ENCODE measurements around the gene SLC25A38. TPM values are rescaled to one million over a fixed set of nuclear protein-coding genes. Genes with fewer than 3 reads are reported as not detected.
"Not testable (repeated sequence)": the region's sequence is repeated elsewhere in the genome, so short reads cannot be mapped to it uniquely, and the experiment has no call there.

Gene SLC25A38
- total RNA-seq, 1 experiment from 2014 or later: 21.2 TPM

DNA sequence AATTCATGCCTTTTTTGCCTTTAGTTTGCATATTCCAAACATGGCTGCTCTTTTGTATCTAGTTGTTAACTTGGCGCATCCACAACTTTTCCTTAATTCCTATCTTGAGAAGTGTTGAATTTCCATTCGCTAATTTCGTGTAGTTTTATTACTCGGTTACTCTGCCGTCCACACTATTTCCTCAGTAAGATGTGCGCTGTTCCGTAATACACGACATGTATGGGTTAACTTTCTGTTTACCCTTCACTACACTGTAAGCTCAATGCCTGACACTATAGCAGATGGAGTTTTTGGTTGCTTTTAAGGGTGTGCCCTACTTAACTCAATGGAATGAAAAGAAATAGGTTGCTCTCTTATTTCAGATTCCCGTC is 24.1 kb downstream of the SLC25A38 start:
- DNase-seq (ENCODE audit: low spot score): no peak

DNA sequence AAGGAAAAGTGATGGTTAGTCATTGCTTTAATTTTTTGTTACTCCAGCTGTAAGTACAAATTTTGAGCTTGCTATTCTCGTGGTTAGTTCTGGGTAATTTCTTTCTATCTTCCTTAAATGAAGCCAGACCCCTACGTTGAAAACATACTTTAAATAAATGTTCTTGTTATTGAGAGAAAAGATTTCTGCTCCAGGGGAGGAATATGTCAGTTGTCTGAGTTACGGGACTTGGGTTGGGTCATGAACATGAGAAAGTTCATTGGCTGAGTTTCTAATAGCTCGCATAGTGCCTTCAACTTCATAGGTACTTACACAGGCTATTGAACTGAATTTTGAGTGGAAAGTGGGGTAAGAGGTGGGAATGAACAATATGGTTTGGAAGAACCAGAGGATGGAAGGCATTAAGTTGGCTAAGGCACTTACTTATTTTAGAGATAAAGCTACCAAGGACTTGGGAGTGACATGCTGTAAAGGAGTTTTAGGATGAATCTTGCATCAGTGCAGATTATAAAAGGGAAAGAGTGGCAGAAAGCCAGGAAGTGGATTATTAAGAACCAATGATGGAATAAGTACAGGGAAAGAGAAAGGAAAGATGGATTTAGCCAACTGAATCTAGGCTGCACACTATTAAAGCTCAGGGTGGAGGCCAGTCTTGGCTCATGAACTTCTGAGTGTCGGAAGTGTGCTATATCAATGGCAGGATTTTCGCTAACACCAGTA is 24.8 kb downstream of the SLC25A38 start:
- DNase-seq (ENCODE audit: low spot score): no peak

DNA sequence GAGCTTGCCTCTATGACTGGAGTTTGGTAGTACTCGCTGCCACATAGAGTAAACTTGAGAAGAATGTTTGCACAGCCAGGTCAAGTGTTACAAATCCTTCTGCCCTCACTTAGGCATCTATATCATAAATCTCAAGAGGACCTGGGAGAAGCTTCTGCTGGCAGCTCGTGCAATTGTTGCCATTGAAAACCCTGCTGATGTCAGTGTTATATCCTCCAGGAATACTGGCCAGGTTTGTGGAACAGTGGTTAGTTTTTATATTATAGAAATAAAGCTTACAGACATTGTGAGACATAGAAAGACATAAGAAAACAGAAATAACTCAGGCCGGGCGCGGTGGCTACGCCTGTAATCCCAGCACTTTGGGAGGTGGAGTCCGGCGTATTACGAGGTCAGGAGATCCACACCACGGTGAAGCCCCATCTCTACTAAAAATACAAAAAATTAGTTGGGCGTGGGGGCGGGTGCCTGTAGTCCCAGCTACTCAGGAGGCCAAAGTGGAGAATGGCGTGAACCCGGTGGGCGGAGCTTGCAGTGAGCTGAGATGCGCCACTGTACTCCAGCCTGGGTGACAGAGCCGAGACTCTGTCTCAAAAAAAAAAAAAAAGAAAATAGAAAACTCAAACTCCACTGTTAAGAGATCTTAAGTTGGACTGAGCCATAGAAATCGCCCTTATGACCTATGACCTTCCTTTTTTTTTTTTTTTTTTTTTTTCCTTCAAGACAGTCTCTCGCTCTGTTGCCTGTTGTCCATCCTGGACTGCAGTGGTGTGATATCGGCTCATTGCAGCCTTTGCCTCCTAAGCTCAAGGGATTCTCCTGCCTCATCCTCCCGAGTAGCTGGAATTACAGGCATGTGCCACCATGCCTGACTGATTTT is 25.6 kb downstream of the SLC25A38 start:
- no peak for DNase-seq (ENCODE audit: low spot score)

DNA sequence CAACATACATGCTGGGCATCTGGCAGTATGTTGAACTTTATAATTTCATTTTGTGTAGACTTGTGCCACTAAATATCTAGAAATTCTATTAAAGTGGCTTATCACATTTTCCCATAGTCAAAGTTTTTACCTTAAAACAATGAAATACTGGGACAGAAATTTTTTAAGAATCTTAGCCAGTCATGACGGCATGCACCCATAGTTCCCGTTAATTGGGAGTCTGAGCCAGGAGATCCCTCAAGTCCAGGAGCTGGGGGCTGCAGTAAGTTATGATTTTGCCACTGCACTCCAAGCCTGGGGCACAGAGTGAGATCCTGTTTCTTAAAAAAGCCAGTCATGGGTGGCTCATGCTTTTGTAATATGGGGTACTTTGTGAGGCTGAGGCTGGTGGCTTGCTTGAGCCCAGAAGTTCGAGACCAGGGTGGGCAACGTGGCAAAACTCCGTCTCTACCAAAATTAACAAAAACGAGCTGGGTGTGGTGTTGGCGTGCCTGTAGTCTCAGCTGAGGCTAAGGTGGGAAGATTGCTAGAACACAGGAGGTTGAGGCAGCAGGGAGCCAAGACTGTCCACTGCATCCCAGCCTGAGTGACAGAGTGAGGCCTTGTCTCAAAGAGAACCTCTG is 26.5 kb downstream of the SLC25A38 start:
- no peak for DNase-seq (ENCODE audit: low spot score)

DNA sequence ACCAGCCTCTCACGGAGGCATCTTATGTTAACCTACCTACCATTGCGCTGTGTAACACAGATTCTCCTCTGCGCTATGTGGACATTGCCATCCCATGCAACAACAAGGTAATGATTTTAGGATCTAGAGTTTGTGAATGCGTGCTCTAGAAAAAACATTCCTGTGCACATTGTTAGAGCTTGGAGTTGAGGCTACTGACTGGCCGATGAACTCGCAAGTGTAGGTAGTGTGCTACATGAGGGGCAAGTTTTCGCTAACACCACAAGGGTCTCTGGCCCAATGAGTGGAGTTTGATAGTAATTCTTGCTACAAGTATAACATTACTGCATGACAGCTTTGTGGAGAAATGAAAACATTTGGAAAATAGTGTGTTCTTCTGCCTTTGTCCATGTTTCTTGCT is 27.7 kb downstream of the SLC25A38 start:
- DNase-seq (ENCODE audit: low spot score): no peak

DNA sequence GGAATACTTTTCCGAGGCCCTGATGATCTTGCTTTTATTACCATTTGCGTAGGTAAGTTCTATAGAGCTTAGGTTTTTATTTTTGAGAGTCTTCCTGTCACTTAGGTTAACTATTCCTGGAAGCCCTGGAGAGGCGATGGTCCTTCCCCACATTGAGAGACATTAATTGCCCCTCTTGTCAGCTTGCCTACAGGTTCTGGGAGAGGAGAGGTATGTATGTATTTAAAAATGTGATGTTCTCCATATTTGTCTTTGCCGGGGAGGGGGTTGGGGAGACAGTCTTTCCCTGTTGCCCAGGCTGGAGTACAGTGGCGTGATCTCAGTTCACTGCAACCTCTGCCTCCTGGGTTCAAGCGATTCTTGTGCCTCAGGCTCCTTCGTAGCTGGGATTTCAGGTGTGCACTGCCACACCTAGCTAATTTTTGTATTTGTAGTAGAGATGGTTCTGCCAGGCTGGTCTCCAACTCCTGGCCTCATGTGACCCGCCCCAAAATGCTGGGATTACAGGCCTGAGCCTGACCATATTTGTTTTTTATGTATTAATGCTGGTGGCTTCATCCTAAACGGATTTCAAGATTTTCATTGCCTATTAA is 29.6 kb downstream of the SLC25A38 start:
- no peak for DNase-seq (ENCODE audit: low spot score)

DNA sequence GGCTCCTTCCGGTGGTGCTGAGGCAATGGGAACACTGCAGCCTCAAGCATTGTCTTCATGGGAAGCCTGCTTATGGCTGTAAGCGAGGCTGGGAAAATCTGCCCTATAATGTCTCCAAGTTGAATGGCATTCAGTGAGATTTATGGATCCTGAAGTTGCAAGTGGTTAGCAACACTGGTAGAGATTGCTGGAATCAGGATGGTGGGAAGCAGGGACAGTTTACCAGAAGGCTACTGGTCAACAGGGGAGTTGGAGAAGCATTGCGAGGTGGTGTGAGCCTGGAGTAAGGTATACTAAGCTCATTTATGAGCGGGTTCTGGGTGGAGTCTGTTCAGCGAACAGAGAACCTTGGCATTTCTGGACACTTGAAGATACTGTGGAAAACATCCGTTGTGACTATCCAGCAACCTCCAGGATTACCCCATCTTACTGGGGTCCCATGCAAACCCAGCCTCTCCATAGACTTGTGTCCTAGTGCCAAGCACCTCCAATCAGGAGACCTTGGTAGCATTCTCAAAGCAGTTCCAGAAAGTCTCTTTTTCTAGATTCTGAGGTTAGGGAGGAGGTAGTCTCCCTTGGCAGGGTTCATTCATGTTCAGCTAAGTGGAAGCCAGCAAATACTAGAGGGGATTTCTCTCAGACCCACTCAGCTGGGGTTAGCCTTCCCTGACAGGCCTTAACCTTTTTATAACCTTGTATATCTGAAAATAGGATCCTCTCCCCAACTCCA is 30.7 kb downstream of the SLC25A38 start:
- DNase-seq (ENCODE audit: low spot score): no peak

DNA sequence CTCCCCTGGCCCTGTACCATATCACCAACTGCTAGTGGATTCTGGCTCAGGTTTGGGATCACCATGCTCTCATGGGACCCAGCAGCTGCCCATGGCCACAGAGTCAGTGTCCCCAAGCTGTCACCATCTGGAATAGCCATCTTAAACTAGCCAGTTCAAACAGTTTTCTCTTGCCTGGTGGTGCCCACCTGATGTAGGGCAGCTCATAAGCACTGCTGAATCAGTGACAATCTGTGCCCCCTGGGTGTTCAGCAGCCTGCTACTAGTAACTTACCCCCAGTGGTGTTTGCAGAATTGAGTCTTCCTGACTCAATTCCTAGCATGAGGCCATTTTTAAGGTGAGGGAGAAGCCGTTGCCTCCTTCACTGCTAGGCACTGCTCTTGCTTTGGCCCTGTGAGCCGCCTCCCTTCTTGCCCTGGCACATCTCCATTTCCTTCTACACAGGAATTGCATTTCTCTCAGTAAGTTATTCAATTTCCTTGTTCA is 31.3 kb downstream of the SLC25A38 start:
- DNase-seq (ENCODE audit: low spot score): no peak

DNA sequence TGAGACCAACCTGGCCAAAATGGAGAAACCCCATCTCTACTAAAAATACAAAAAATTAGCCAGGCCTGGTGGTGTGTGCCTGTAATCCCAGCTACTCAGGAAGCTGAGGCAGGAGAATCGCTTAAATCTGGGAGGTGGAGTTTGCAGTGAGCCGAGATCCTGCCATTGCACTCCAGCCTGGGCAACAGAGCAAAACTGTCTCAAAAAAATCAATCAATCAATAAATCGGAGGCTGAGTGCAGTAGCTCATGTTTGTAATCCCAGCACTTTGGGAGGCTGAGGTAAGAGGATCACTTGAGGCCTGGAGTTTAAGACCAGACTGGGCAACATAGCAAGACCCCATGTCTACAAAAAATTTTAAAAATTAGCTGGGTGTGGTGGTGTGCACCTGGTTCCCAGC is 32.1 kb downstream of the SLC25A38 start:
- DNase-seq (ENCODE audit: low spot score): not testable (repeated sequence)

DNA sequence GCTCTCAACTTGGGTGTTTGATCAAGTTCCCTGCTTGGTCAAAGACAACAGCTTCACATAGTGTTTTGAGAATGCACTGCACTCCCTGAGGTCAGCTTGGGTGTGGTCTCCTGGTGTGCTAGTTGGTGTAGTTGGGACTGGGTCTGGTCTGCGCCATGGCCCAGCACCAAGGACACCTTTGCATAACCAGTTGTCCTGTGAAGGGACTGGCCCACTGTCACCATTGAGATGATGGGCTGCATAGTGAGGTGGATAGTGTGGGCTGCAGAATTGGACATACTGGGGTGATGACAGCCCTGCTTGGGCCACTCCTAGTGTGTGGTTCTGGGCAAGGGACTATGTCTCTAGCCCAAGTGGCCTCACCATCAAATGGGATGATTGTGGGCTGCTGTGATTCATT is 32.8 kb downstream of the SLC25A38 start:
- no peak for DNase-seq (ENCODE audit: low spot score)

DNA sequence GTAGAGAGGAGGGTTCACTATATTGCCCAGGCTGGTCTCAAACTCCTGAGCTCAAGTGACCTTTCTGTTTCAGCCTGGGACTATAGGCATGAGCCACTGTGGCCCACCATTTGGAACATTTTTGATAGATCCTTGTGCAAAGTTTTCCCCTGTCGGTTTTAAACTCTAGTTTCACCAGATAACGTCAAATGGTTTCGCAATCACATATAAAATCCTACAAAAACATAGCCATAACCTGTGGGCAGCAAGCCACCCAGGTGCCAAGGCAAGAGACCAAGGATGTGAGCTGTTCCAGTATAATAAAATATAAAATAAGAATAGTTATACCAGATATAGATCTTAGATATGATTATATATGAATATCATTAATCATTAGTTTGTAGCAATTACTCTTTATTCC is 33.8 kb downstream of the SLC25A38 start:
- DNase-seq (ENCODE audit: low spot score): not testable (repeated sequence)

DNA sequence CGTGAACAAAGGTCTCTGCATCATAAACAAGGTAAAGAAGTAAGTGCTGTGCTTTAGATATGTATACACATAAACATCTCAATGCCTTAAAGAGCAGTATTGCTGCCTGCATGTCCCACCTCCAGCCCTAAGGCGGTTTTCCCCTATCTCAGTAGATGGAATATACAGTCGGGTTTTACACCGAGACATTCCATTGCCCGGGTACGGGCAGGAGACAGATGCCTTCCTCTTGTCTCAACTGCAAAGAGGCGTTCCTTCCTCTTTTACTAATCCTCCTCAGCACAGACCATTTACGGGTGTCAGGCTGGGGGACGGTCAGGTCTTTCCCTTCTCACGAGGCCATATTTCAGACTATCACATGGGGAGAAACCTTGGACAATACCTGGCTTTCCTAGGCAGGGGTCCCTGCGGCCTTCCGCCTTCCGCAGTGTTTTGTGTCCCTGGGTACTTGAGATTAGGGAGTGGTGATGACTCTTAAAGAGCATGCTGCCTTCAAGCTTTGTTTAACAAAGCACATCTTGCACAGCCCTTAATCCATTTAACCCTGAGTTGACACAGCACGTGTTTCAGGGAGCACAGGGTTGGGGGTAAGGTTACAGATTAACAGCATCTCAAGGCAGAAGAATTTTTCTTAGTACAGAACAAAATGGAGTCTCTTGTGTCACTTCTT is 35.5 kb downstream of the SLC25A38 start:
- DNase-seq (ENCODE audit: low spot score): not testable (repeated sequence)

DNA sequence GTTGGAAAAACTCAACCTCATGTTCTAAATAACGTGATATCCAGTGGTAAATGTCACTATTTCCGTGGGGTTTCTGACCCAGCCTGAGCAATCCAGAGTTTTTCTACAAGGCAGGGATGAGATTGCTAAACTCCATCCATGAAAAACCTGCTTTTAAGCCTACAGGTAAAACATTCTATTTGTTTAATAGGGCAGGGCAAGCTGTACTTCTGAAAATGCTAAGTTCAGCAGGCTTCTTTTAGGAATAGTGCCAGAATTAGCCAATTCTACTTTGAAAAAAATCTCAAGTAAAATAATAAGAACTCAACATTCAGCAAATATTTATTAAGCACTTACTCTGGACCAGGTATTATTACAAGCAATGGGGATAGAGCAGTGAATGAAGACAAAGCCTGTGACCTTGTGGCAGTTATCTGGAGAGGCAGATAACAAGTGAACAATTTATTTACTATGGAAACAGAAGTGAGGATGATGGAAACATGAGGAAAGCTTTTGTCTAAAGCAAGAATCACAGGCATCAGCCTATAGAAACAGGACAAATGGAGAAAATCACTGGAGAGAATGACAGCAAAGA is 36.7 kb downstream of the SLC25A38 start:
- no peak for DNase-seq (ENCODE audit: low spot score)

DNA sequence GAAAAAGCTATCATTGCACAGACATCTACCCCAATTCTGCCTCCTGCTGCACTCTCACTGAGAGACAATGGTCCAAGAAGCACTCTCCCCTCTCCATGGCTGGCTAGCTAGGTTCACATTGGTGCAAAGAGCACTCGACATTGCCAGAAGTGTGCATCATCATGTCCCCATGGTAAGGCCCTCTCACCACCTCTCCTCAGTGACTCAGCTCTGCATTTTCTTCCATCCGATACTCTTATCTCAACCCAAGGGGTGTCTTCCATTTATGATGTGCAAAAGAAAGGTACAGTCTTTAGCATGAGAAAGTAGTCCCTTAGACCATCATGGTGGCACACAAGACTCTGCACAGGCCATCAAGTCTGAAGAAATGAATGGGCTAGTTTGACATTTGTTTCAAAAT is 37.4 kb downstream of the SLC25A38 start:
- DNase-seq (ENCODE audit: low spot score): no peak

DNA sequence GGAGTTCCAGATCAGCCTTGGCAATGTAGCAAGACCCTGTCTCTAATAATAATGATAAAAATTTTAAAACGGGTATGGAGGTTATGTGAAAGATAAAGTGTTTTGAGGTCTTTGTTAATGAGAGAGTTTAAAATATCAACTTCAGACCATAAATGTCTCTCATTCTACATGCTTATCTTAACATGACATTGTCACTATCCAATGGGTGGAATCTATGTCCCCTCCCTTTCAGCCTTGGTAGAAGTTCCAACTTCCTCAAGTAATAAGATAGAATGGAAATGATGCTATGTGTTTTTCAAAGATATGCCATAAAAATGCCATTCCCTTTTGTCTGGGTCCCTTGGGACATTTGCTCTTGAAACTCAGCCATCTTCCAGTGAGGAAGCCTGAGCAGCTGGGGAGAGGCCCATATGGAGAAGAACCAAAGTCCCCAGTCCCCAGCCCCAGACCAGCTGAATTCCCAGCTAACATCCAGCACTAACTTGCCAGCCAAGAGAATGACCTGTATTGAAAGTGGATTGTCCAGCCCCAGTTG is 40.3 kb downstream of the SLC25A38 start:
- no peak for DNase-seq (ENCODE audit: low spot score)

DNA sequence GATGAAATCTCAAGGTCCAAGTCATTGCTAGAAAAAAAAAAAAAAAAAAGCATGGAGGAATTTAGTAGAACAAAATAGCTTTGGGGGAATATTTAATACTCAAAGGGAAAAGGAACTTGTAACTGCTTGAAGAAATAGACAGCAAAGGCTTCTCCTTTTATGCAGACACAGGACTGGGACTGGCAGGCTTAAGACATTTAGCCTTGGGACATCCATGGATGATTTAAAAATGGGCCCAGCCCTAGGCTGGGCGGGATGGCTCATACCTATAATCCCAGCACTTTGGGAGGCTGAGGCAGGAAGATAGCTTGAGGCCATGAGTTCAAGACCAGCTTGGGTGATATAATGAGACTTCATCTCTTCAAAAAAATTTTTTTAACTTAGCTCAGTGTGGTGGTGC is 43.1 kb downstream of the SLC25A38 start:
- no peak for DNase-seq (ENCODE audit: low spot score)

DNA sequence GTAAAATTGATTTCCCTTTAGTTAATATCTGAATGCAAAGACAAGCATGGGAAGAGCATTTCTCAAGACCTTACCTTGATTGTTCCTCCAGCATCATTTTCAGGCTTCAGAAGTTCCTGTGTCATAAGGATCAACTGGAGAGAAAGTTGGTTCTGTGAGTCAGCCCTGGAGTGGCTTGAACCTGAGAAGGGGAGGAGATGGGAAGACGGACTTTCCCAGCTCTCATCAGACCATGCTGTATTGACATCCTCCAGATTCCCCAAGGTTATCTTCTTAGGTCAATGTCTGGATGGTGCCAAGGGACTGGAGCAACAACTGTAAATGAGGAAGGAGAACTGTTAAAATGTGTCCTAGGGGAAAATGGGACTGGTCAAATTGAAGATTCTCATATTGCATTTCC is 44.3 kb downstream of the SLC25A38 start:
- no peak for DNase-seq (ENCODE audit: low spot score)

DNA sequence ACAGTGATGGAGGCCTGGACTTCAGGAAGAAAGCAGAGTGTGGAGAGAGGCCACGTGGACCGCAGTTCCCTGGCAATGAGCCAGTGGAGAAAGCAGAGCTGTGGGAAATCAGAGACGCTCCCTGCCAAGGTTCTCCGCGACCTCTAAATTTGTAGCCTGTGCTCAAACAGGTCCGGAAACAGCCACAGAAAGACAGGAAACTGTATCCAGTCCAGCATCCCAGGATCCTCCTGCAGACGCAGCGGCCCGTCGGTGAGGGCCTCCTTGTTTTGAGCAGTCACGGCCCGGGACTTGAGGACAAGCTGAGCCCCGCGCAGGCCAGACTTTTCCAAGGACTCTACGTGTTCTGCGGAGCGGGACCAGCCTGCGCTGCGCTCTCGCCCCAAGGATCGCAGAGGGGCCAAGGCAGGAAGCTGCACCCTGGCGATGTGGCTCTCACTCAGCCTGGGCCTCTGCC is 45.6 kb downstream of the SLC25A38 start:
- no peak for DNase-seq (ENCODE audit: low spot score)

DNA sequence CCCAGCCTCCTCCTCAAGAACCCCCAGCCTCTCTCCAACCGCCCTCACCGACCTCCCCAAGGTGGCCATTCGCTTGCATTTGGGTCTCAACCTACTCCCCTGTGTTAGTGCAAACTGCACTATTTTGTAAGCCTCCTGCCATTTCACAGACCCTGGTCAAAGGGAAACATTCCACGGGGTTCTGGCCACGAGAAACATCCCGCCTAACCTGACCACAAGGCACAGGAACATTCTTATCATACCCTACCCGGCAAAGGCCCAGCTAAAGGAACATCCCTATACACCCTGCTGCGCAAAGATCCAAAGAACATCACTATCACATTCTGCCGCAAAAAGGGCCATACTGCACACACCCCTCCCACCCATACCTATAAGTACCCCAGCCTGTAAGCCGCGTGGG is 46.3 kb downstream of the SLC25A38 start:
- no peak for DNase-seq (ENCODE audit: low spot score)

DNA sequence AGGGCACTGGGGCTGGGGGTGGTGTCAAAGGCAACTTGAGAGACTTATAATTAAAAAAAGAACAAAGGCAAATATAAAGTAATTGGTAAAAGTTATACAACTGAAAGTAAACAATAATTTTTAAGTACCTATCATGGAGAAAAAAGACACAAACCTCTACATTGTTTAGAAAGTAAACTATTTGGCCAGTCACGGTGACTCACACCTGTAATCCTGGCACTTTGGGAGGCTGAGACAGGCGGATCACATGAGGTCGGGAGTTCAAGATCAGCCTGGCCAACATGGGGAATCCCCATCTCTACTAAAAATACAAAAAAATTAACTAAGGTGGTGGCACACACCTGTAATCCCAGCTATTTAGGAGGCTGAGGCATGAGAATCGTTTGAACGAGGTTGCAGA is 49.2 kb downstream of the SLC25A38 start:
- no peak for DNase-seq (ENCODE audit: low spot score)
